Measurements from ENCODE around the gene STX1A.

DNA sequence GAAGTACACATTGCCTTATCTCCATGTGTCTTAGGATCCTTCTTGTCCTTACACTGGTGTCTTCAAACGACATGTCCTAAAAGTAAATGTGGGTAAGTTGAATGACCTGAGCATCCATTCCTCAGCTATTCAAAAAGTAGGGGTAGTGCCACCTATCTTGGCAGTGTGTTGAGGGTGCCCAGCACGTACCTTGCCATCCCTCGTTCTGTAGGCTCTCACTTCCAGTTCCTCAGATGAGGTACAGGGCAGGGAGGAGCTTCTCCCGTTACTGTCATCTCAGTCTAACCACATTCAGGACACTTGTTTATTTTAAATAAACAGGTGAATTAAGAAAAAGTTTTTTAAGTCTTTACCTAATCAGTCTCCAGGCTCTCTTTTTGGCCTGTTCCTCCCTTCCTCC, 23.1 kb downstream of the STX1A start:
- TF ChIP-seq, protein P1, sequence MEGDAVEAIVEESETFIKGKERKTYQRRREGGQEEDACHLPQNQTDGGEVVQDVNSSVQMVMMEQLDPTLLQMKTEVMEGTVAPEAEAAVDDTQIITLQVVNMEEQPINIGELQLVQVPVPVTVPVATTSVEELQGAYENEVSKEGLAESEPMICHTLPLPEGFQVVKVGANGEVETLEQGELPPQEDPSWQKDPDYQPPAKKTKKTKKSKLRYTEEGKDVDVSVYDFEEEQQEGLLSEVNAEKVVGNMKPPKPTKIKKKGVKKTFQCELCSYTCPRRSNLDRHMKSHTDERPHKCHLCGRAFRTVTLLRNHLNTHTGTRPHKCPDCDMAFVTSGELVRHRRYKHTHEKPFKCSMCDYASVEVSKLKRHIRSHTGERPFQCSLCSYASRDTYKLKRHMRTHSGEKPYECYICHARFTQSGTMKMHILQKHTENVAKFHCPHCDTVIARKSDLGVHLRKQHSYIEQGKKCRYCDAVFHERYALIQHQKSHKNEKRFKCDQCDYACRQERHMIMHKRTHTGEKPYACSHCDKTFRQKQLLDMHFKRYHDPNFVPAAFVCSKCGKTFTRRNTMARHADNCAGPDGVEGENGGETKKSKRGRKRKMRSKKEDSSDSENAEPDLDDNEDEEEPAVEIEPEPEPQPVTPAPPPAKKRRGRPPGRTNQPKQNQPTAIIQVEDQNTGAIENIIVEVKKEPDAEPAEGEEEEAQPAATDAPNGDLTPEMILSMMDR (CRISPR knock-in tag; IDR thresholded peaks at IDR 0.05), result no peak
- TF ChIP-seq EZH2 (conservative IDR thresholded peaks at IDR 0.05; ENCODE audit: low read depth, low read length) (no peak), NR1H2 (CRISPR knock-in tag; IDR thresholded peaks at IDR 0.05; ENCODE audit: borderline replicate concordance, low read depth) (no peak), ZNF101 (CRISPR knock-in tag; IDR thresholded peaks at IDR 0.05; ENCODE audit: borderline replicate concordance, low read depth) (no peak), DR1 (CRISPR knock-in tag; IDR thresholded peaks at IDR 0.05) (no peak), GZF1 (CRISPR knock-in tag; IDR thresholded peaks at IDR 0.05) (no peak)
- TF ChIP-seq, protein P2, sequence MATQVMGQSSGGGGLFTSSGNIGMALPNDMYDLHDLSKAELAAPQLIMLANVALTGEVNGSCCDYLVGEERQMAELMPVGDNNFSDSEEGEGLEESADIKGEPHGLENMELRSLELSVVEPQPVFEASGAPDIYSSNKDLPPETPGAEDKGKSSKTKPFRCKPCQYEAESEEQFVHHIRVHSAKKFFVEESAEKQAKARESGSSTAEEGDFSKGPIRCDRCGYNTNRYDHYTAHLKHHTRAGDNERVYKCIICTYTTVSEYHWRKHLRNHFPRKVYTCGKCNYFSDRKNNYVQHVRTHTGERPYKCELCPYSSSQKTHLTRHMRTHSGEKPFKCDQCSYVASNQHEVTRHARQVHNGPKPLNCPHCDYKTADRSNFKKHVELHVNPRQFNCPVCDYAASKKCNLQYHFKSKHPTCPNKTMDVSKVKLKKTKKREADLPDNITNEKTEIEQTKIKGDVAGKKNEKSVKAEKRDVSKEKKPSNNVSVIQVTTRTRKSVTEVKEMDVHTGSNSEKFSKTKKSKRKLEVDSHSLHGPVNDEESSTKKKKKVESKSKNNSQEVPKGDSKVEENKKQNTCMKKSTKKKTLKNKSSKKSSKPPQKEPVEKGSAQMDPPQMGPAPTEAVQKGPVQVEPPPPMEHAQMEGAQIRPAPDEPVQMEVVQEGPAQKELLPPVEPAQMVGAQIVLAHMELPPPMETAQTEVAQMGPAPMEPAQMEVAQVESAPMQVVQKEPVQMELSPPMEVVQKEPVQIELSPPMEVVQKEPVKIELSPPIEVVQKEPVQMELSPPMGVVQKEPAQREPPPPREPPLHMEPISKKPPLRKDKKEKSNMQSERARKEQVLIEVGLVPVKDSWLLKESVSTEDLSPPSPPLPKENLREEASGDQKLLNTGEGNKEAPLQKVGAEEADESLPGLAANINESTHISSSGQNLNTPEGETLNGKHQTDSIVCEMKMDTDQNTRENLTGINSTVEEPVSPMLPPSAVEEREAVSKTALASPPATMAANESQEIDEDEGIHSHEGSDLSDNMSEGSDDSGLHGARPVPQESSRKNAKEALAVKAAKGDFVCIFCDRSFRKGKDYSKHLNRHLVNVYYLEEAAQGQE (IDR thresholded peaks at IDR 0.05; ENCODE audit: borderline replicate concordance in 1 of 2, low read depth in 1 of 2, low read length in 2 of 2), result no peak
- TF ChIP-seq, protein P3, sequence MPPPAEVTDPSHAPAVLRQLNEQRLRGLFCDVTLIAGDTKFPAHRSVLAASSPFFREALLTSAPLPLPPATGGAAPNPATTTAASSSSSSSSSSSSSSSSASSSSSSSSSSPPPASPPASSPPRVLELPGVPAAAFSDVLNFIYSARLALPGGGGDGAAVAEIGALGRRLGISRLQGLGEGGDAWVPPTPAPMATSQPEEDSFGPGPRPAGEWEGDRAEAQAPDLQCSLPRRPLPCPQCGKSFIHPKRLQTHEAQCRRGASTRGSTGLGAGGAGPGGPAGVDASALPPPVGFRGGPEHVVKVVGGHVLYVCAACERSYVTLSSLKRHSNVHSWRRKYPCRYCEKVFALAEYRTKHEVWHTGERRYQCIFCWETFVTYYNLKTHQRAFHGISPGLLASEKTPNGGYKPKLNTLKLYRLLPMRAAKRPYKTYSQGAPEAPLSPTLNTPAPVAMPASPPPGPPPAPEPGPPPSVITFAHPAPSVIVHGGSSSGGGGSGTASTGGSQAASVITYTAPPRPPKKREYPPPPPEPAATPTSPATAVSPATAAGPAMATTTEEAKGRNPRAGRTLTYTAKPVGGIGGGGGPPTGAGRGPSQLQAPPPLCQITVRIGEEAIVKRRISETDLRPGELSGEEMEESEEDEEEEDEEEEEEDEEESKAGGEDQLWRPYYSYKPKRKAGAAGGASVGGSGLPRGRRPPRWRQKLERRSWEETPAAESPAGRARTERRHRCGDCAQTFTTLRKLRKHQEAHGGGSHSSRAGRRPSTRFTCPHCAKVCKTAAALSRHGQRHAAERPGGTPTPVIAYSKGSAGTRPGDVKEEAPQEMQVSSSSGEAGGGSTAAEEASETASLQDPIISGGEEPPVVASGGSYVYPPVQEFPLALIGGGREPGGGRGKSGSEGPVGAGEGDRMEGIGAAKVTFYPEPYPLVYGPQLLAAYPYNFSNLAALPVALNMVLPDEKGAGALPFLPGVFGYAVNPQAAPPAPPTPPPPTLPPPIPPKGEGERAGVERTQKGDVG (CRISPR knock-in tag; IDR thresholded peaks at IDR 0.05; ENCODE audit: borderline replicate concordance), result no peak
- TF ChIP-seq, protein P4, sequence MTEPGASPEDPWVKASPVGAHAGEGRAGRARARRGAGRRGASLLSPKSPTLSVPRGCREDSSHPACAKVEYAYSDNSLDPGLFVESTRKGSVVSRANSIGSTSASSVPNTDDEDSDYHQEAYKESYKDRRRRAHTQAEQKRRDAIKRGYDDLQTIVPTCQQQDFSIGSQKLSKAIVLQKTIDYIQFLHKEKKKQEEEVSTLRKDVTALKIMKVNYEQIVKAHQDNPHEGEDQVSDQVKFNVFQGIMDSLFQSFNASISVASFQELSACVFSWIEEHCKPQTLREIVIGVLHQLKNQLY (CRISPR knock-in tag; IDR thresholded peaks at IDR 0.05), result no peak
